22Rv1 (cell line): ENCODE results near the gene SPDYE2B.
"Not testable (repeated sequence)": the region's sequence is repeated elsewhere in the genome, so short reads cannot be mapped to it uniquely, and the experiment has no call there.

Experiments used
- ZFX ChIP-seq: fragments of 450-650 bp; IDR thresholded peaks from 2 replicates; pipeline ENCODE4 v1.6.1; 2017; ENCODE audit warnings: antibody characterized with exemption, borderline replicate concordance
- TF ChIP-seq, protein P1 (sequence below): fragments of 450-650 bp; IDR thresholded peaks from 2 replicates; pipeline ENCODE4 v1.5.1; 2017; ENCODE audit warnings: mild to moderate bottlenecking

- TF ChIP-seq, protein P1, sequence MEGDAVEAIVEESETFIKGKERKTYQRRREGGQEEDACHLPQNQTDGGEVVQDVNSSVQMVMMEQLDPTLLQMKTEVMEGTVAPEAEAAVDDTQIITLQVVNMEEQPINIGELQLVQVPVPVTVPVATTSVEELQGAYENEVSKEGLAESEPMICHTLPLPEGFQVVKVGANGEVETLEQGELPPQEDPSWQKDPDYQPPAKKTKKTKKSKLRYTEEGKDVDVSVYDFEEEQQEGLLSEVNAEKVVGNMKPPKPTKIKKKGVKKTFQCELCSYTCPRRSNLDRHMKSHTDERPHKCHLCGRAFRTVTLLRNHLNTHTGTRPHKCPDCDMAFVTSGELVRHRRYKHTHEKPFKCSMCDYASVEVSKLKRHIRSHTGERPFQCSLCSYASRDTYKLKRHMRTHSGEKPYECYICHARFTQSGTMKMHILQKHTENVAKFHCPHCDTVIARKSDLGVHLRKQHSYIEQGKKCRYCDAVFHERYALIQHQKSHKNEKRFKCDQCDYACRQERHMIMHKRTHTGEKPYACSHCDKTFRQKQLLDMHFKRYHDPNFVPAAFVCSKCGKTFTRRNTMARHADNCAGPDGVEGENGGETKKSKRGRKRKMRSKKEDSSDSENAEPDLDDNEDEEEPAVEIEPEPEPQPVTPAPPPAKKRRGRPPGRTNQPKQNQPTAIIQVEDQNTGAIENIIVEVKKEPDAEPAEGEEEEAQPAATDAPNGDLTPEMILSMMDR: not testable (repeated sequence)
- TF ChIP-seq ZFX: not testable (repeated sequence)
These were observed 19.5 kb upstream of the SPDYE2B start for GRCh38 chr7:102630622-102631021.
